ENCODE data around the gene SLC38A6.

Gene SLC38A6

GRCh38 chr14:60980811-60981632, at the start of gene SLC38A6, which contains the start of gene TRMT5:
SLC38A6 (plus strand) TSS chr14:60981245; CDS start chr14:60981278, 33 bp downstream.
TRMT5 (minus strand) TSS chr14:60981079; CDS start chr14:60980973, 106 bp downstream.
- H3K4me3 ChIP-seq (ENCODE audit: control insufficient read depth, low read depth, low read length): peak within 1 kb of the TSS; percentile 99
- TF ChIP-seq CTCF (IDR thresholded peaks at IDR 0.05; ENCODE audit: control insufficient read depth, insufficient read depth, low read depth, low read length, missing control alignments): no peak
- peak; percentile 84 for DNase-seq (ENCODE audit: low read depth)

GRCh38 chr14:60933920-60934655, 47.0 kb upstream of the SLC38A6 start:
- H3K4me3 ChIP-seq (ENCODE audit: control insufficient read depth, low read depth, low read length): no peak overlapping the region
- no peak for TF ChIP-seq CTCF (IDR thresholded peaks at IDR 0.05; ENCODE audit: control insufficient read depth, insufficient read depth, low read depth, low read length, missing control alignments)
- DNase-seq (ENCODE audit: low read depth): no peak

GRCh38 chr14:60935319-60935718, 45.7 kb upstream of the SLC38A6 start:
- no peak for TF ChIP-seq CTCF (IDR thresholded peaks at IDR 0.05; ENCODE audit: control insufficient read depth, insufficient read depth, low read depth, low read length, missing control alignments)
- H3K4me3 ChIP-seq (ENCODE audit: control insufficient read depth, low read depth, low read length): no peak overlapping the region
- no peak for DNase-seq (ENCODE audit: low read depth)

GRCh38 chr14:60943637-60944032, 37.4 kb upstream of the SLC38A6 start:
- no peak for TF ChIP-seq CTCF (IDR thresholded peaks at IDR 0.05; ENCODE audit: control insufficient read depth, insufficient read depth, low read depth, low read length, missing control alignments)
- no peak overlapping the region for H3K4me3 ChIP-seq (ENCODE audit: control insufficient read depth, low read depth, low read length)
- DNase-seq (ENCODE audit: low read depth): no peak

GRCh38 chr14:60944204-60944603, 36.8 kb upstream of the SLC38A6 start:
- no peak overlapping the region for H3K4me3 ChIP-seq (ENCODE audit: control insufficient read depth, low read depth, low read length)
- no peak for DNase-seq (ENCODE audit: low read depth)
- no peak for TF ChIP-seq CTCF (IDR thresholded peaks at IDR 0.05; ENCODE audit: control insufficient read depth, insufficient read depth, low read depth, low read length, missing control alignments)

DNA sequence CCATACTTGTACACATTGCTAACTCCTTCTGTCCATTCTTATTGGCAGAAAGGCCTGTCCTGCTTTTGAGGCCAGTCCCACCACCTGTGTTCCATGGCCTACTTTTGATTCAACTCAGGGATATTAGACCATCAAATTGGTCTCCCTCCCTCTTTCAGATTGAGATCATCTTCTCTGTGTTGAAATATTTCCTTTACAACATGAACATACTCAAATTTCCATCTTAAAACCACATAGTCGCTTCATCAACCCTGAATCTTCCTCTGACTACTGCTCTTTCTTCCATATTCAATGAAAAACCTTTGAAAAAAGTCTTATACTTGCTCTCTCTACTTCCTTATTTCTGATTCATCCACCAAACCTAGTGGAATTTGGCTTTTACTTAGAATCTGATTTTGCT, 35.1 kb upstream of the SLC38A6 start:
- TF ChIP-seq CTCF (IDR thresholded peaks at IDR 0.05; ENCODE audit: control insufficient read depth, insufficient read depth, low read depth, low read length, missing control alignments): no peak
- H3K4me3 ChIP-seq (ENCODE audit: control insufficient read depth, low read depth, low read length): no peak overlapping the region
- no peak for DNase-seq (ENCODE audit: low read depth)
